H7 (cell line): ENCODE results near the gene ZDHHC16. TPM values are rescaled to one million over a fixed set of nuclear protein-coding genes. Genes with fewer than 3 reads are reported as not detected.
"Not testable (repeated sequence)": the region's sequence is repeated elsewhere in the genome, so short reads cannot be mapped to it uniquely, and the experiment has no call there.

Experiments used
- DNase-seq: peaks from one replicate; pipeline ENCODE4 v3.0.0; 2012
- H3K27me3 ChIP-seq: 2 replicates; pipeline ENCODE4 v1.6.0; 2011; ENCODE audit warnings: mild to moderate bottlenecking, low read length; ENCODE audit not compliant: control insufficient read depth, insufficient read depth
- H3K36me3 ChIP-seq: replicated peaks from 2 replicates; pipeline ENCODE4 v1.5.1; 2011; ENCODE audit warnings: low read length; ENCODE audit not compliant: control insufficient read depth, insufficient read depth
- H3K4me3 ChIP-seq: 2 replicates; pipeline ENCODE4 v1.5.1; 2011; ENCODE audit warnings: low read depth, mild to moderate bottlenecking, control low read depth, low read length, moderate library complexity; ENCODE audit not compliant: insufficient read depth
- total RNA-seq: library from RNA; depleted of rRNA; stranded (reverse); fragments of >200 nt; shearing (Covaris generic); gene quantifications from 2 replicates; pipeline ENCODE4 v1.2.3, GENCODE V29; 2014

The ZDHHC16 gene
- total RNA-seq, 1 experiment from 2014 or later, result 47.6 TPM

DNA sequence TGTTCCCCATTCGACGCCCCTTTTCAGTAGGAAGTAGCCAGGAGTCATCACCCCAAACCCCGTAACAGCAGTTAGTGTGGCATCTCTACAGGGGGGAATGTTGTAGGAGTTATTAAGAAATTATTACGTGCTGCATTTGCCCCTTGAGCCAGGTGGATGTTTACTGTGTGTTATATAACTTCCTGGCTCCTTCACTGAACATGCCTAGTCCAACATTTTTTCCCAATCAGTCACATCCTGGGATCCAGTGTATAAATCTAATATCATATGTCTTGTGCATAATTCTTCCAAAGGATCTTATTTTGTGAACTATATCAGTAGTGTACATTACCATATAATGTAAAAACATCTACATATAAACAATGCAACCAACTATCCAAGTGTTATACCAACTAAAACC is 33.4 kb downstream of the ZDHHC16 start:
- H3K36me3 ChIP-seq, result peaks cover 29% of the 10 kb centered on the region
- DNase-seq, H3K4me3 ChIP-seq, H3K27me3 ChIP-seq: not testable (repeated sequence)

GRCh38 chr10:97479939-97480338 is 34.0 kb downstream of the ZDHHC16 start:
- peaks cover 29% of the 10 kb centered on the region for H3K36me3 ChIP-seq

DNA sequence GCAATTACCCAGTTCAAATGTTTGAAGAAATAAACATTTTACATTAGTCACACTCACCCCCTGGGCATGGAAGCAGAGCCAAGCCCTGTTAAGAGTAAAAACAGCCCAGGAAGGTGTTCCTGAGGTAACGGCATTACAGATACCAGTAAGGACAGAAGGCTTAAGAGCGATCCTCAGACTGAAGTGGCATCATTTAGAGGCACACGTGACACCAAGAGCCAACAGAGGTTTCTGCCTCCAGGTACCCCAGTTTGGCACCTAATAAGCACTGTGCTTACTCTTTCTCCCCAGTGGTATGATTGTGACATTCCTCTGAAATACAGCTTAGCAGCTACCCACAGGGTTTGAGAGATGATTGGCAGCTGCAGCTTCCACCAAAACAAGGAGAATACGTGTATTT is 35.1 kb downstream of the ZDHHC16 start:
- DNase-seq, result no peak
- Histone ChIP-seq H3K27me3 (no peaks in the 10 kb centered on the region), H3K4me3 (no peak overlapping the region), H3K36me3 (peaks cover 26% of the 10 kb centered on the region)

More at GRCh38 chr10:97479939-97480338, 34.0 kb downstream of the ZDHHC16 start:
- Histone ChIP-seq H3K4me3 (no peak overlapping the region), H3K27me3 (no peaks in the 10 kb centered on the region)
- peak; percentile 78 for DNase-seq

GRCh38 chr10:97482381-97482780 is 36.4 kb downstream of the ZDHHC16 start:
- Histone ChIP-seq H3K36me3 (peaks cover 16% of the 10 kb centered on the region), H3K4me3 (no peak overlapping the region), H3K27me3 (no peaks in the 10 kb centered on the region)
- no peak for DNase-seq

- H3K27me3 ChIP-seq, result no peaks in the 10 kb centered on the region
- no peak overlapping the region for H3K4me3 ChIP-seq
- H3K36me3 ChIP-seq, result peaks cover 8% of the 10 kb centered on the region
- no peak for DNase-seq
Measured at GRCh38 chr10:97483506-97483905, 37.5 kb downstream of the ZDHHC16 start.

- H3K27me3 ChIP-seq, result no peaks in the 10 kb centered on the region
- H3K36me3 ChIP-seq, result peaks cover 7% of the 10 kb centered on the region
- no peak overlapping the region for H3K4me3 ChIP-seq
- DNase-seq, result no peak
Measured at GRCh38 chr10:97483921-97484320, 37.9 kb downstream of the ZDHHC16 start.

DNA sequence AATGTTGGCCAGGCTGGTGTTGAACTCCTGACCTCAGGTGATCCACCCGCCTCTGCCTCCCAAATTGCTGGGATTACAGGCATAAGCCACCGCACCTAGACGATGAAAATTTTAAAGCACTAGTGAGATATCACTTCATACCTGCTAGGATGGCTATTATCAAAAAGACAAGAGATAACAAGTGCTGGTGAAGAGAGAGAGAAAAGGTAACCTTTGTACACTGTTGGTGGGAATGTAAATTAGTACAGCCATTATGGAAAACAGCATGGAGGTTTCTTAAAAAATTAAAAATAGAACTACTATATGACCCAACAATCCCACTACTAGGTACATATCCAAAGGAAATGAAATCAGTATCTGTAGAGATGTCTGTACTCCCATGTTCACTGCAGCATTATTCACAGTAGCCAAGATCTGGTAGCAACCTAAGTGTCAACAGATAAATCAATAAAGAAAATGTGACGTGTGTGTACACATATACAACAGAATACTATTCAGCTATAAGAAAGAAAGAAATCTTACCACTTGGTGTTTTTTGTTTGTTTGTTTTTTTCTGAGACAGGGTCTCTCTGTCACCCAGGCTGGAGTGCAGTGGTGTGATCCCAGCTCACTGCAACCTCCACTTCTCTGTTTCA is 39.8 kb downstream of the ZDHHC16 start:
- H3K27me3 ChIP-seq, result no peaks in the 10 kb centered on the region
- no peak overlapping the region for H3K4me3 ChIP-seq
- no peak for DNase-seq
- peaks cover 4% of the 10 kb centered on the region for H3K36me3 ChIP-seq

GRCh38 chr10:97490592-97490991 is 44.6 kb downstream of the ZDHHC16 start:
- no peak for DNase-seq
- Histone ChIP-seq H3K4me3 (no peak overlapping the region), H3K36me3 (peaks cover 2% of the 10 kb centered on the region; the same call in 1 of the 2 replicates), H3K27me3 (no peaks in the 10 kb centered on the region)

DNA sequence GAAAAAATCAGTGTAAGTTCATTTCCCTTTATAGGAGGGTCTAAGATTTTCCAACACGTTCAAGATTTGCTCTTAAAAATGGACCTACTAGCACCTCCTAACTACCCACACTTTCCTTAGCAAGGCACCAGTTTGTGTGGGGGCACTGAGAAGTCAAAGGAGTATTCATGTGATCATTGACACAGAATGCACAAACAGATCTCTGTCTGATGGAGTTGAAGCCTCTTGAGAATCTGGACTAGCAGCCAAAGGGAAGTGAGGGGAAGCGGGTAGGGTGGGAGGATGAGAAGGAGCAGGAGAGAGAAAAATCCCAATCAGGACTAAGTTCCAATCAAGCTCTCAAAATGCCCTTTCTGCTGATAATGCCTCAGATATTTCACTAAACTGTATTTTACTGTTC is 48.2 kb downstream of the ZDHHC16 start:
- no peak for DNase-seq
- Histone ChIP-seq H3K27me3 (no peaks in the 10 kb centered on the region), H3K36me3 (peaks cover 2% of the 10 kb centered on the region; the same call in 1 of the 2 replicates), H3K4me3 (no peak overlapping the region)

- Histone ChIP-seq H3K4me3 (no peak overlapping the region), H3K27me3 (peaks cover 4% of the 10 kb centered on the region), H3K36me3 (peaks cover 2% of the 10 kb centered on the region; the same call in 1 of the 2 replicates)
- peak; percentile 76 for DNase-seq
Measured at GRCh38 chr10:97494863-97495506, 49.0 kb downstream of the ZDHHC16 start.

- Histone ChIP-seq H3K4me3 (peak overlapping the region; percentile 88), H3K36me3 (peaks cover 2% of the 10 kb centered on the region; the same call in 1 of the 2 replicates), H3K27me3 (peaks cover 9% of the 10 kb centered on the region)
- DNase-seq, result peak; percentile 83
Measured at GRCh38 chr10:97497572-97498075, 51.6 kb downstream of the ZDHHC16 start.

DNA sequence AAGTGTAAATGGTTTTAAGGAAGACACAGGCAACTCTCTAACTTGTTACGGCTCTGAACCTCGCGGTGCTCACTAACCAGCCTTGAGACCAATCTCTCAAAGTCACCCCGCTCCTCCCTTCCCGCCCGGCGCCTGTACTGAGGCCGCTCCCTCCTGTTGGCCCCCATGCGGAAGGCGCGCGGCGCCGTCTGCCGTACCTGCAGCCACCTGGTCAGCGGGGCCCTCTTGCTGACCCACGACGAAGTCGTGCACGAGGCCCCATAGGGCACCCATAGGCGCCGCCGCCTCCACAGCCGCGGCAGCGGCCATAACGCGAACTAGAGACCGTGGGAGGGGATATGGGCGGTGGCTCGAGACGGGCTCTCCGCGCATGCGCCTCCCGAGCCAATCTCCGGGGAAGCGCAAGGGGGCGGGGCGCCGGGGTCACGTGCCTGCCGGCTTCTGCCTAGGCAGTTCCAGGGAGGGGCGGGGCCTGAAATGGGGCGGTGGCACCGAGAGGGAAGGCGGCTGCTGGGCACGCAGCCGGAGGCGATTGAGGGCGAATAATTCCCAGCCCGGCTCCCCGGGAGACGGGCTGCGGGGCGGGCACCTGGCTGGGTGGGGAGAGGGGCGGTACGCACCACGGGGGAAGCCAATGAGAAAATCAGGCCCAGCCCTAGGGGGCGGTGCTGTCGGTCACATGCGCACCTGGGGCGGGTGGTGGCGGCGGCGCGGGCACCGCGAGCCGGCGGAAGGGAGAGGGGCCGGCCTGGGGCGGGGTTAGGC is 52.3 kb downstream of the ZDHHC16 start, which contains the start of gene MMS19:
Gene MMS19 (minus strand): TSS at position 347 of the 765 bp plus-strand sequence. CDS start 38 bp downstream, at position 309.
- Histone ChIP-seq H3K36me3 (peaks cover under 1% of the 10 kb centered on the region; the same call in 1 of the 2 replicates), H3K27me3 (peaks cover 9% of the 10 kb centered on the region), H3K4me3 (peak within 1 kb of the TSS; percentile 88)
- DNase-seq, result peak; percentile 100

DNA sequence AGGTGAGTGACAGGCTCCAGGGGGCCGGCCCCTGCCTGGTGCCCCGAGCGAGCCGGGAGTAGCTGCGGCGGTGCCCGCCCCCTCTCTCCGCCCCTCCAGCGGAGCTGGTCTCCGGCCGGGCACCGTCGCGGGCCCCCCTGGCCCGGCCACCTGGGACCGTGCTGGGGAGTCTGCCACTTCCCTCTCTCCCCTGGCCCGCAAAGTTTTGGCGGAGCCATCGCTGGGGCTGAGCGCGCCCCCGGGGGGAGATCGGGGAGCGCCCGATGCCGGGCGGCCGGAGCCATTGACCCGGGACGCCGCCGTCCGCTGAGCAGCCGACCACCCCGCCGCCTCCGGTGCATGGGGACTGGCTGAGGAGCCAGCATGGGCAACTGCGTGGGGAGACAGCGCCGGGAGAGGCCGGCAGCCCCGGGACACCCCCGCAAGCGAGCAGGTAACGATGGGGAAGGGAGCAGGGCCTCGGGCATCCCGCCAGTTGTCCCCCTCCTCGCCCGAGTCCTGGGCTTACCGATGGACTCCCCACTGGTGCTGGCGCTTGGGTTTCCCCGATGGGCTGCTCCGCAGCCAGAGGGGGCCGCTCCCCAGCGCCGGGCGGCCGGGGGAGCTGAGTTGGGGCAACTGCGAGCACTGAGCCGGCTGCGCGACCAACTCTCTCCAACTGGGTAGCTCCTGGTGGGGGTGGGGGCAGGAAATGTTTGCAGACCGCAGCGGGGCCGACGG is 53.0 kb downstream of the ZDHHC16 start, which contains the start of gene UBTD1:
Gene UBTD1 (plus strand): TSS at position 84 of the 720 bp plus-strand sequence. CDS start 280 bp downstream, at position 364.
- H3K27me3 ChIP-seq, result peaks cover 9% of the 10 kb centered on the region

More for the DNA sequence above, 53.0 kb downstream of the ZDHHC16 start, which contains the start of gene UBTD1:
- peak; percentile 87 for DNase-seq
- H3K4me3 ChIP-seq, result peak within 1 kb of the TSS; percentile 88
- H3K36me3 ChIP-seq, result no peaks in the 10 kb centered on the region
